ENCODE measurements around the gene LSG1.

LSG1 gene

GRCh38 chr3:194686816-194687637 is 15.0 kb upstream of the LSG1 start:
- peak; percentile 7 for DNase-seq

- no peak for DNase-seq
These were observed 14.4 kb upstream of the LSG1 start for GRCh38 chr3:194686414-194686815.

GRCh38 chr3:194685718-194686413 is 13.9 kb upstream of the LSG1 start, which contains the start of gene FAM43A:
FAM43A (plus strand) TSS chr3:194685883; CDS start chr3:194686827, 944 bp downstream.
- peak; percentile 41 for DNase-seq

GRCh38 chr3:194685065-194685717 is 13.2 kb upstream of the LSG1 start:
- DNase-seq: no peak

GRCh38 chr3:194683380-194683779 is 11.4 kb upstream of the LSG1 start:
- DNase-seq: no peak

- DNase-seq: peak; percentile 41
These were observed 10.8 kb upstream of the LSG1 start for GRCh38 chr3:194682694-194683310.

GRCh38 chr3:194682189-194682693 is 10.2 kb upstream of the LSG1 start:
- no peak for DNase-seq

GRCh38 chr3:194680888-194681615 is 9.1 kb upstream of the LSG1 start:
- no peak for DNase-seq

- no peak for DNase-seq
These were observed 4.5 kb upstream of the LSG1 start for GRCh38 chr3:194676471-194676870.

- DNase-seq: no peak
These were observed 3.7 kb upstream of the LSG1 start for GRCh38 chr3:194675680-194676079.

- DNase-seq: no peak
These were observed 3.2 kb upstream of the LSG1 start for GRCh38 chr3:194675081-194675640.

- no peak for DNase-seq
These were observed 1.8 kb upstream of the LSG1 start for GRCh38 chr3:194673761-194674160.

GRCh38 chr3:194672876-194673275 is 885 bp upstream of the LSG1 start:
- DNase-seq: no peak

GRCh38 chr3:194671511-194671899 is 486 bp downstream of the LSG1 start:
- DNase-seq: no peak

GRCh38 chr3:194667363-194667762 is 4.6 kb downstream of the LSG1 start:
- no peak for DNase-seq

- DNase-seq: no peak
These were observed 7.1 kb downstream of the LSG1 start for GRCh38 chr3:194664857-194665256.

- no peak for DNase-seq
These were observed 10.0 kb downstream of the LSG1 start for GRCh38 chr3:194661946-194662345.

GRCh38 chr3:194661374-194661773 is 10.6 kb downstream of the LSG1 start:
- DNase-seq: no peak

- no peak for DNase-seq
These were observed 12.2 kb downstream of the LSG1 start for GRCh38 chr3:194659778-194660177.

- DNase-seq: no peak
These were observed 13.3 kb downstream of the LSG1 start for GRCh38 chr3:194658477-194659242.

- DNase-seq: no peak
These were observed 14.6 kb downstream of the LSG1 start for GRCh38 chr3:194657439-194657838.
